ENCODE measurements around the gene SLC22A16.
A peak's percentile ranks its signal among the peaks of the same experiment; 100 is the strongest.

The SLC22A16 gene

DNA sequence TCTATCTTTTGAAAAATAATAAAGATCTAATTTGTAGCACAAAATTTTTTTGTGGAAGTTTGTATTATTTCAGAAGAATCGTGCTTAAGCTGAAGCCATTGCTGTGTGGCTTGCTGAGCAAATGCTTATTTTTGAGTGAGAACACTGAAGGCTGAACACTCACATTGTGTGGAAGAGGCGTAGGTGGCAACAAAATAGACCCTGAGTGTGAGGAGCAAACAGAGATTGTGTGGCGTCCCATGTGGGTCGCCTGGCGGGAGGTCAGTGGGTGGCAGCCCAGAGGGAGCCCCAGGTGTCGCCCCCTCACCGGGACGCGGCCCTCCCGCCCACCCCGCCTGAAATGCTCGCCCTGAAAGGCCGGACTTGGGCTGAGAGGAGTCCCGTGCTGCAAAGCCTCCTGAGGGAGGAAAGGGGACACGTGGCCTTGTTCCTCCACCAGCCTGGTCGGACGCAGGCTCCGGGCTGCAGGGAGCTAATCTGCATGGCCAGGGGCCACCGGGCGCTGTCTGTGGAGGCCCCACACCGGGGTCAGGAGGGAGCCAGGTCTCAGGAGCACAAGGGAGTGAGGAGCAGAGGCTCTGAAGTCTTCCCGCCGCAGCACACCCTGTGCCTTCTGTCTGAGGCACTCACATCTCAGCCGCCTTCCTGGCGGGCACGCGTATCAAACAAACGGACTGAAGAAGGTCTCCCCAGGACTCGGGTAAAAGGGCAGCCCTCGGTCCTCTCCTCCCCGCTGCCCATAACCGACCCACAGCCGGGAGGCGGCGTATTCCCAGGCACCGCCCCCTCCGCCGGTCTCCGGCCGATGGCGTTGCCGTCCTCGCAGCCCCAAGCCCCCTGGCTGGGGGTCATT lies 77.0 kb downstream of the SLC22A16 start:
- no peak for DNase-seq

DNA sequence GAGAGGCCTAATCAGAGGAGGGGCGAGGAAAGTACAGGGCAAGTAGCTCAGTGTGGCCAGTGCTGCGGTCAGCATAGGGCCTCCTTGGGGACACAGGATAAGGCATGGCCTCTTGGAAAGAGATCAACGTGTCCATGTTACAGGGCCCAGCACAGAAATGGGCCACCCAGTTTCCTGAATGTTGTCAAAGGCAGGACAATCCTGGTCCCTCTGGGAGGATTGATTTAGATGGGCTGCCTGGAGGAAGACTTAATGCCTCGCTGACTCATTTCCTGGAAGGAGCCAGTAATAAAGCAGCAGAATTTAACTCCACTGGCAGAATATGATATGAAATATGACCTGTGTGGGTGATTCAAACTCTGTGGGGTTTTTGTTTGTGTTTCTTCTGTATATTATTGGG lies 77.6 kb downstream of the SLC22A16 start:
- DNase-seq: peak; percentile 56

DNA sequence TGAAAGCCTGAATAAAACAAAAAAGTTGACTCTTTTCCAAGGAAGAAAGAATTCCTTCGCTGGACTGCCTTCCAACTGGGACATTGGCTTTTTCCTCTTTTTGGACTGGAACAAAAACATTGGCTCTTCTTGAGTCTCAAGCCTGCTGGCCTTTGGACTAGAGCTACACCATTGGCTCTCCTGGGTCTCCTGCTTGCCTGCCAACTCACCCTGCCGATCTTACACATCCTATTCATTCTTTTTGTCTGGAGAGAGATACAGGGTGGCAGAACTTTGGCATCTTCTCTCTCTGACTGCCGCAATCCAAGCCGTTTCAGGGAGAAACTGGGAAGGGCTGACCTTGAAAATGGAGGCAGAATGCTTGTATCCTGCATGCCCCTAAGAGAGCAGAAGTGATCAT lies 81.2 kb downstream of the SLC22A16 start:
- no peak for DNase-seq

DNA sequence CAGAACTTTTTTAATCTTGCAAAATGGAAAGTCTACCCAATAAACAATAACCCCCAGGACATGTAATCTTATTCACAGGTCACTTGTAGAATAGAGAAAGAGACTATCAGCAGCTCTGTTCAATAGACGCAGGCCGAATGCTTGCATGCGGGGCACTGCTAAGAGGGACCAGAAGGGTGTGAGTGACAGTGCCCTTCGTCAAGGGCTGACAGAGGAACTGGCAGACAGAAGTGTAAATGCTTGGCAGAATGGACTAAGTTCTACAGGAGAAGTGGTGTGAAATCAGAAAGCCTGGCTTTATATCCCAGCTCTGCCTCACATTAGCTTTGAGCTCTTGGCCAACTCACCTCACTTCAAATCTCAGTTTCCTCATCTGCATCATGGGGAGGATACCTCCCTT lies 82.0 kb downstream of the SLC22A16 start:
- no peak for DNase-seq

DNA sequence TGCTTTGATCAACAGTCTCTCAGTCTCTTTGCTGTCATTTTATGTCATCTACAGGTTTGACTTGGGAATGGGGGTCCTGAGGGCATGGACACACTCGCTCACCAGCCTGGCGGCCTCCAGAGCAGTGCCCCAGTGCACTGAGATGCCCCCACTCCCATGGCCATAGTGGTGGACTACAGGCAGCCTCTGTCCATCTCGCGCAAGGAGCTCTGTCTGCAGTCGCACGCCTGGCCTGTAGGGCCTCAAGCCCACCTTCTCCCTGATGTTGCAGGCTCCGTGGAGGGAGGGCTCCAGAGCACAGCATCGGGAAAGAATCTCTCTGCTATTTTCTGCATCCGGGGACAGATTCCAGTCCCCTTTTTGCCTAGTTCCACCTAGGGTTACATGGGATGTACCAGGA lies 83.7 kb downstream of the SLC22A16 start:
- DNase-seq: no peak

DNA sequence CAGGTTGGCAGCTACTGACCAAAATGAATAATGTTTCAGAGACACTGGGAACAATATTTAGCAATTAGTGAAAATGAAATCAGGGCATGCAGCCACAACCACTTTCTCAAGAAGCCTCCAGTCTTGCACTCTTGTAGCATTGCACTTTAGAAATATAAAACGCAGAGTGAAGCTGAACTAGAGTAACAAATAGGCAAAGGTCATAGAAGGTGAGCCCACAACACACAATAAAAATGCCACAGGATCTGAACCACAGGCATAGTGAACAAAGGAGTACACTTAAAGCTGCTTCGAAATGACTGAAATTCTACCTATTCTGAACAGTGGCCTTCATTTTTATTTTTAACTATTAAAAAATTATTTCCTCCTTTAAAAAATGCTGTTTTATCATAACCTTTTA lies 86.0 kb downstream of the SLC22A16 start:
- no peak for DNase-seq

DNA sequence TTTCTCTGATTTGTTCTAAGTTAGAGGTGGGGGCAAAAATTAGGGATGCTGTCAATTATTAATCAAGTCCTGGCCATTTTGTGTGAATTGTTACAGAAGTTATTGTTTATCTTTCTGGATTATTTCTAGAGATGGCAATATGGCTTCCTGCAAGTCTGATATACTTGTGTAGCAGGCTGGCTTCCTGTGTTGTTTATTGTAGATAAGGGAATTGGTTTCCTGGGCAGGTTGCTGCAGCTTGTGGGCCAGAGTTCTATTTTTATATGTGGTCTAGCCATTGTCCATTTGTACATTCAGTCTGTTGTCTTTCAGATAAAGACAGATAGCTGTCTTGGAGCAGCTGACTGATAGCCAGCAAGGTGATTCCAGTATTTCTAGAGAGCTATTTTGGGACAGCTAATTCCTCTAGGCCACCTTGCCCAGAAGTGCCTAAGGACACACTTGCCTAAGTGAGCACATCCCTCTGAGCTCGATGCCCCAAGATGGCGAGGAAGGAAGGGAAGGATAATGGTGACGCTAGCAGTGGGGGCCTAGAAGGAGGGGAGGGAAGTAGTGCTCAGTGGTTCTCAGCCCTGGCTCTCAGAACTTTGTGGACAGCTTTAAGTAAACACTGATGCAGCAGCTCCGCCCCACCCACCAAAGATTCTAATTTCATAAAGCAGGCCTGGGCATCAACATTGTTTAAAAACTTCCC lies 86.6 kb downstream of the SLC22A16 start:
- DNase-seq: no peak

DNA sequence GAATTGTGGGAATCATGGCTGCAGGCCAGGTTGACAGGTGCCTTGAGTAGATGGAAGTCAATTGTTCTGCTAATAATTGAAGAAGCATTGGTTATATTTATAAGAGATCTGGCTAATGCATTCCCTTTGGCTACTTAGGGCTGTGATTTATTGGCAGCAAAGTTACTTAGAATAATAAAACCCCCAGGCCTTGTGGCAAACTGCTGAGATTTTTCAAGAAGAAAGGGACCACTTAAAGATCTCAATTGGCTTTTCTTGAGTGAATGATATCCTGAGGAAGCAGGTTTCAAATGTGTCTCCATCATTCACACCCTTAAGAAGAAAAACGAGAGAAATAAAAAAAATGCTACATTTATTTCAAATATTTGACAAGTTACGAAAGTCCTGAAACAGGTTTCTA lies 88.4 kb downstream of the SLC22A16 start:
- no peak for DNase-seq

DNA sequence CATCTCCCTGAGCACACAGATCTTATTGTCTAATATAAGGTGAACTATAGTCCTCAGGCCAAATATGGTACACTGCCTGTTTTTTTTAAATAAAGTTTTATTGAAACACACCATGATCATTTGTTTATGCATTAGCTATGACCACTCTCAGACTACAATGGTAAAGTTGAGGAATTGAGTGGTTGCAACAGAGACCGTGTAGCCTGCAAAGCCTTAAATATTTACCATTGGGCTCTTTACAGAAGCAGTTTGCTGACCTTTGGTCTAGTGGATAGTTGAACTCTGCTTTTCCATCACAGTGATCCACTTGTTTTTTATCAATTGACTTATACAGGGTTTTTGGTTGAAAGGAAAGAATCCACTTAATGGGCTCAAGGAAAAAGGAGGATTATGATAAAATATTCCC lies 91.0 kb downstream of the SLC22A16 start:
- DNase-seq: no peak

DNA sequence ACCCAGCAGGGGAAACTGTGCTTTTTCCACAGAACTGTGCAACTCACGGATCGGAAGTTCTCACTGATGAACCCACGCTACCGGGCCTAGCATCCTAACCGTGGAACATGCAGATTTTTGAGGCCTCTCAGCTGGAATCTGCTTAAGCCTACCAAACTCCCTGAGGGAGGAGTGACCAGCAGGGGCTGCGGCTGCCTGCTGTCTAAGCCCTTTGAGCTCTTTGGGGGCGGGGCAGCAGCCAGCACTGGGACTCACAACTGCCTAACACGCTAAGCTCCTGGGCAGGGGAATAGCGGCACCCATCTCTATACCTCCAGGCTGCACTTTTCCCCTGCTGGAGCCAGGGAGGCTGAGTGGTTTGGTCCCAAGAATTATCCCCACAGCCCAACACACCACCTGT lies 97.9 kb downstream of the SLC22A16 start:
- no peak for DNase-seq
